GF-D8 (cell line): Measurements from ENCODE around the gene TMEM273.

Experiments used
- DNase-seq: peaks from one replicate; lab custom pipeline; 2025; lab: John Stamatoyannopoulos, UW

The TMEM273 gene

GRCh38 chr10:49116509-49117375 lies 71.4 kb downstream of the TMEM273 start:
- no peak for DNase-seq

GRCh38 chr10:49115796-49116508 lies 72.2 kb downstream of the TMEM273 start:
- DNase-seq = no peak

GRCh38 chr10:49115015-49115795 lies 73.0 kb downstream of the TMEM273 start, which contains the start of gene VSTM4:
VSTM4 (minus strand) TSS chr10:49115522; CDS start chr10:49115485, 37 bp downstream.
- no peak for DNase-seq

- DNase-seq = no peak
Measured at GRCh38 chr10:49114718-49115014, 73.5 kb downstream of the TMEM273 start.

- DNase-seq = no peak
Measured at GRCh38 chr10:49113741-49114141, 74.5 kb downstream of the TMEM273 start.

GRCh38 chr10:49112851-49113250 lies 75.3 kb downstream of the TMEM273 start:
- no peak for DNase-seq

GRCh38 chr10:49112098-49112497 lies 76.1 kb downstream of the TMEM273 start:
- no peak for DNase-seq

GRCh38 chr10:49111320-49111698 lies 76.9 kb downstream of the TMEM273 start:
- DNase-seq = no peak

- DNase-seq = no peak
Measured at GRCh38 chr10:49110684-49111319, 77.4 kb downstream of the TMEM273 start.

- no peak for DNase-seq
Measured at GRCh38 chr10:49109669-49110340, 78.4 kb downstream of the TMEM273 start.

- DNase-seq = no peak
Measured at GRCh38 chr10:49108656-49109055, 79.5 kb downstream of the TMEM273 start.

GRCh38 chr10:49107887-49108267 lies 80.3 kb downstream of the TMEM273 start:
- DNase-seq = no peak

- no peak for DNase-seq
Measured at GRCh38 chr10:49107111-49107886, 80.9 kb downstream of the TMEM273 start.

GRCh38 chr10:49106451-49106850 lies 81.7 kb downstream of the TMEM273 start:
- DNase-seq = no peak

GRCh38 chr10:49105076-49105475 lies 83.1 kb downstream of the TMEM273 start:
- DNase-seq = no peak
